Tongue (tissue), 2 donors: ENCODE results near the gene PHAF1. TPM values are rescaled to one million over a fixed set of nuclear protein-coding genes. Genes with fewer than 3 reads are reported as not detected.

Experiments
- DNase-seq: peaks from one replicate; pipeline ENCODE4 v3.0.0-alpha.2; 2015
- total RNA-seq: library from RNA; depleted of rRNA; stranded (reverse); fragments of >200 nt; gene quantifications from one replicate; pipeline ENCODE4 v1.2.3, GENCODE V29; 2014

PHAF1 gene
- total RNA-seq, 1 donor from 2014 or later: 16.3 TPM

- no peak for DNase-seq
These were observed 72.5 kb downstream of the PHAF1 start for GRCh38 chr16:67182288-67182687.

GRCh38 chr16:67183284-67183626, 73.5 kb downstream of the PHAF1 start:
- no peak for DNase-seq

GRCh38 chr16:67183627-67184452, 74.1 kb downstream of the PHAF1 start, which contains the start of gene MATCAP1:
Gene MATCAP1 (minus strand): TSS chr16:67183963. CDS start chr16:67180610, 3,353 bp downstream.
- DNase-seq: peak; percentile 99

- no peak for DNase-seq
These were observed 74.8 kb downstream of the PHAF1 start for GRCh38 chr16:67184453-67184994.

GRCh38 chr16:67184995-67185650, 75.4 kb downstream of the PHAF1 start:
- DNase-seq: peak; percentile 95

- no peak for DNase-seq
These were observed 76.0 kb downstream of the PHAF1 start for GRCh38 chr16:67185651-67186134.

GRCh38 chr16:67186550-67186950, 76.8 kb downstream of the PHAF1 start:
- DNase-seq: no peak

- DNase-seq: peak; percentile 89
These were observed 77.6 kb downstream of the PHAF1 start for GRCh38 chr16:67187175-67187890.

- no peak for DNase-seq
These were observed 78.6 kb downstream of the PHAF1 start for GRCh38 chr16:67188323-67188722.

GRCh38 chr16:67188798-67189197, 79.1 kb downstream of the PHAF1 start:
- DNase-seq: no peak

GRCh38 chr16:67190041-67190440, 80.3 kb downstream of the PHAF1 start, which contains the start of gene EXOC3L1:
Gene EXOC3L1 (minus strand): TSS chr16:67190136. CDS start chr16:67189676, 460 bp downstream.
- no peak for DNase-seq

GRCh38 chr16:67190448-67191399, 81.0 kb downstream of the PHAF1 start:
- no peak for DNase-seq

- no peak for DNase-seq
These were observed 81.8 kb downstream of the PHAF1 start for GRCh38 chr16:67191411-67191994.

GRCh38 chr16:67191995-67192681, 82.4 kb downstream of the PHAF1 start, which contains the start of gene E2F4:
Gene E2F4 (plus strand): TSS chr16:67192155. CDS start chr16:67192228, 73 bp downstream.
- DNase-seq: peak; percentile 95

GRCh38 chr16:67192781-67193361, 83.1 kb downstream of the PHAF1 start:
- no peak for DNase-seq

- DNase-seq: no peak
These were observed 83.8 kb downstream of the PHAF1 start for GRCh38 chr16:67193536-67193935.

GRCh38 chr16:67194260-67194659, 84.5 kb downstream of the PHAF1 start:
- no peak for DNase-seq

- DNase-seq: no peak
These were observed 85.9 kb downstream of the PHAF1 start for GRCh38 chr16:67195676-67196075.

GRCh38 chr16:67196881-67197280, 87.1 kb downstream of the PHAF1 start:
- DNase-seq: no peak

- no peak for DNase-seq
These were observed 88.0 kb downstream of the PHAF1 start for GRCh38 chr16:67197704-67198103.
